Posterior vena cava (tissue), 2 donors: ENCODE data around the gene GET3. TPM values are rescaled to one million over a fixed set of nuclear protein-coding genes. Genes with fewer than 3 reads are reported as not detected.
A peak's percentile ranks its signal among the peaks of the same experiment; 100 is the strongest.

ENCODE experiments used
- DNase-seq: peaks from one replicate; pipeline ENCODE4 v3.0.0-alpha.2; 2020; ENCODE audit warnings: low spot score
- intact Hi-C, 2 donors: fragments of 100-400 bp; cut with DNase I; formaldehyde crosslinking; loops; one replicate each; pipeline versions ENCODE4 v1.14.1 to v1.14.2; 2022 to 2023
- total RNA-seq, 2 donors: library from RNA; stranded (reverse); fragmentation: NEBNext Ultra II Directional; extraction: Animal tissue kit (Norgen Biotek cat#: 25700); gene quantifications; one replicate each; pipeline ENCODE4 v1.2.1, GENCODE V29; 2021
- donor health status: DM: yes; HTN: yes; CAD: no.
- donor health status: DM: yes; HTN: yes; CAD: no.

GET3 gene
- total RNA-seq, 2 donors from 2014 or later, result 41.2 to 42.6 TPM

DNA sequence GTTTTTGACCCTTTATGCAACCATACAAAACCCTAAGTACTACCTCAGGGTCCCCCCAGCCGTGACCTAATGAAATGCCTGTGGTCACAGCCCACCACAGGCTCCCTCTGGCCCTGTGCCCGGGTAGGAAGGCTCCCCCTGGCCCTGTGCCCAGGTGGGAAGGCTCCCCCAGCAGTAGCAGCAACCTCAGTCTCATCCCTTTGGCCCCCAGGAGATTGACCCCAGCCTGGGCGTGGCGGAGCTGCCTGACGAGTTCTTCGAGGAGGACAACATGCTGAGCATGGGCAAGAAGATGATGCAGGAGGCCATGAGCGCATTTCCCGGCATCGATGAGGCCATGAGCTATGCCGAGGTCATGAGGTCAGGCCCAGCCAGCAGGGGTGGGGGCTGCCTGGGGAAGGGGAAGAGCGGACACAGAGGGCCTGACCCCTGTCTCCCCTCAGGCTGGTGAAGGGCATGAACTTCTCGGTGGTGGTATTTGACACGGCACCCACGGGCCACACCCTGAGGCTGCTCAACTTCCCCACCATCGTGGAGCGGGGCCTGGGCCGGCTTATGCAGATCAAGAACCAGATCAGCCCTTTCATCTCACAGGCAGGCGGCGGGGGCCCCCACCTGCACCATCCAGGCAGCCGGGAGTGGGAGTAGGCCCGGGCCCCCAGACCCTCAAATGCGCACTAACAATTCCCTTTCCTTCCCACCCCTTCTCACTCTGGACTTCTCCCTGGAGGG is 8.0 kb downstream of the GET3 start:
- intact Hi-C loops, result no loop called here
- no peak for DNase-seq

DNA sequence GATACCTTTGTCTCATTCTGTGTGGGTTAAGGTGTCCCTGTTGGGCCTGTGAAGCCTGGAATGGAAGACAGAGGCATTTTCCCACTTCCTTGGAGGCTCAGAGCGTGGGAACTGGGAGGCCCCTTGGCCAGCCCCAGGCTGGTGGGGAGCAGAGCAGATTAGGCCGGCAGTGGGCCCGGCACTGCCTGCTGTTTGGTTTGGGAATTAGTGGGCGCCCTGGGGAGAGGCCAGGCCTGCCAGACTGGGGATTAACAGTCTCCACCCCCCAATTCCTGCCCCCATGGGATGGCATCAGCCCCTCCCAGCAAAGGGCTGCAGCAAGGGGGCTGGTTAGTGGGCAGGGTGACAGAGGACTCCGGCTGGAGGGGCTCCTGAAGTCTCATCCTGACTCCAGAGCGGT is 11.2 kb downstream of the GET3 start:
- intact Hi-C loops, result no loop called here
- no peak for DNase-seq

- no peak for DNase-seq
- intact Hi-C loops, result no loop called here
These were observed 12.7 kb downstream of the GET3 start for GRCh38 chr19:12749938-12750521.

DNA sequence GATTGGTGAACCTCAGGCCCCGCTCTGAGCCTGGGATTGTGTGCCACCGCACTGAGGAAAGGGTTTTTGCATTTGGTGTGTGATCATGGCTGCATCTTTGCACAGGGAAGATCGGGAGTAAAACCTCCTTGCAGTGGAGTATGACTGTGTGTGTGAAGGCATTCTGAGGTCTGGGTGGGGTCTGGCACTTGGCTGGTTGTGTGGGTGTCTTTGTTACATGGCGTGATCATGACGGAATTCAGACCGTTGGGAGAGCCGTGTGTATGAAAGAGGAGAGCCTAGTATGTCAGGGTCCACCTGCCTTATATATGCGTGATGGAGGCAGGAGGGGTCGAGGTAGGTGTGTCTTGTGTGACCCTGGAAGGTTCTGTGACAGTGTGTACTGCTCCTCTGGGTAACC is 13.6 kb downstream of the GET3 start:
- intact Hi-C loops, result no loop called here
- no peak for DNase-seq

DNA sequence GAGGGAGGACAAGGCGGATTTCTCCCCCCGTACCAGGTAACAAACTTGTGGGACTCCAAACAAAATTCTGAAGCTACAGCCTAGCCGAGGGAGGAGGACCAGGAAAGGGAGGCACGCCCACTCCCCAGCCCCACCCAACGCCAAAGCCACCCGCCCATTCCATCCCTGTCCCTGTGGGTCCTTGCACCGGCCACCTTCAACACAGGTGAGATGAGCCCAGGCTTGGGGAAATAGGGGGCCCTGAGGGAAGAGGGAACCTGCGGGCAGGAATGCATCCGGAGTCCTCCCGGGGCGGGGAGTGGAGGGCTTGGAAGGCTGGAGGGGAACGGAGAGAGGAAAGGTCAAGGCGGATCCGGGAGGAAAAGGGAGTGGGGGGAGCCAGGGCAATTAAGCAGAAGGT is 14.3 kb downstream of the GET3 start, which contains the start of gene BEST2:
BEST2 (plus strand) TSS at position 157 of the 400 bp plus-strand sequence. CDS start 802 bp downstream, outside the sequence.
- intact Hi-C loops, result no loop called here
- DNase-seq, result no peak

GRCh38 chr19:12752056-12752781 is 14.9 kb downstream of the GET3 start:
- no peak for DNase-seq
- intact Hi-C loops, result no loop called here

DNA sequence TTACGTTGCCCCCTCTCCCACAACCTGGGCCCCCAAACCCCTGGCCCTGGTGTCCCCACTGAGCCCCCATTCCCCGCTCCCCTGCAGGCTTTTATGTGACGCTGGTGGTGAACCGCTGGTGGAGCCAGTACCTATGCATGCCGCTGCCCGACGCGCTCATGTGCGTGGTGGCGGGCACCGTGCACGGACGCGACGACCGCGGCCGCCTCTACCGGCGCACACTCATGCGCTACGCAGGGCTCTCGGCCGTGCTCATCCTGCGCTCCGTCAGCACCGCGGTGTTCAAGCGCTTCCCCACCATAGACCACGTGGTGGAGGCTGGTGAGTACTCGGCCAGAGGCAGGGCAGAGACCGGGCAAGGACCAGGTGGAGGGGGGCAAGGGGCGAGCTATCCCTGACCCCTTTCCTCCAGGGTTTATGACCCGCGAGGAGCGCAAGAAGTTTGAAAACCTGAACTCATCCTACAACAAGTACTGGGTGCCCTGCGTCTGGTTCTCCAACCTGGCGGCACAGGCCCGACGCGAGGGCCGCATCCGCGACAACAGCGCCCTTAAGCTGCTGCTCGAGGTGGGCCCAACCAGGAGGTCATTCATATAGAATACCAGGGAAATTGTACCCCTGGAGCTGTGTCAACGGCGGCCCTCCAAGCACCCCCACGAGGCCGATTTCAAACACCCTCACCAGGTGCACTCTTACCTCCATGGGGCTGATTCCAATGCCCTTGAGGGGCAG is 17.3 kb downstream of the GET3 start:
- intact Hi-C loops, result no loop called here
- DNase-seq, result no peak

DNA sequence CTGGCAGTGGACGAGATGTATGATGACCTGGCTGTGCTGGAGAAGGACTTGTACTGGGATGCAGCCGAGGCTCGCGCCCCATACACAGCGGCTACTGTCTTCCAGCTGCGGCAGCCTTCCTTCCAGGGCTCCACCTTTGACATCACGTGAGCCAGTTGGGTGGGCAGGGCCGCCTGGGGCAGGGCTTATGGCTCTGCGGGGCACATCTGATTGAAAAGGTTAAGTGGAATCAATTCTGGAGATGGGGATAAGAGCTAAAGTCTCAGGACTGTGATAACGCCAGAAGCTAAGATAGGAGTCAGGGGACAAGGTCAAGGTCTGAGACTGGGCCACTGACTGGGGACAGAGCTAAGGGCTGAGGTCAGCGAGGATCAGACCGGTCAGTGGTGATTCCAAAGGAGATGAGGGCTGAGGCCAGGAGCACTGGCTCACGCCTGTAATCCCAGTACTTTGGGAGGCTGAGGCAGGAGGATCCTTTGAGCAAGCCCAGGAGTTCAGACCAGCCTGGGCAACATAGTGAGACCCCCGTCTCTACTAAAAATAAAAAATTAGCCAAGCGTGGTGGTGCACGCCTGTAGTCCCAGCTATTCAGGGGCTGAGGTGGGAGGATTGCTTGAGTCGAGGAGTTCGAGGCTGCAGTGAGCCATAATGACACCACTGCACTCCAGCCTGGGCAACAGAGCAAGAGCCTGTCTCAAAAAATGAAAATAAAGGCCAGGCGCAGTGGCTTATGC is 19.0 kb downstream of the GET3 start:
- DNase-seq, result no peak
- intact Hi-C loops, result no loop called here

DNA sequence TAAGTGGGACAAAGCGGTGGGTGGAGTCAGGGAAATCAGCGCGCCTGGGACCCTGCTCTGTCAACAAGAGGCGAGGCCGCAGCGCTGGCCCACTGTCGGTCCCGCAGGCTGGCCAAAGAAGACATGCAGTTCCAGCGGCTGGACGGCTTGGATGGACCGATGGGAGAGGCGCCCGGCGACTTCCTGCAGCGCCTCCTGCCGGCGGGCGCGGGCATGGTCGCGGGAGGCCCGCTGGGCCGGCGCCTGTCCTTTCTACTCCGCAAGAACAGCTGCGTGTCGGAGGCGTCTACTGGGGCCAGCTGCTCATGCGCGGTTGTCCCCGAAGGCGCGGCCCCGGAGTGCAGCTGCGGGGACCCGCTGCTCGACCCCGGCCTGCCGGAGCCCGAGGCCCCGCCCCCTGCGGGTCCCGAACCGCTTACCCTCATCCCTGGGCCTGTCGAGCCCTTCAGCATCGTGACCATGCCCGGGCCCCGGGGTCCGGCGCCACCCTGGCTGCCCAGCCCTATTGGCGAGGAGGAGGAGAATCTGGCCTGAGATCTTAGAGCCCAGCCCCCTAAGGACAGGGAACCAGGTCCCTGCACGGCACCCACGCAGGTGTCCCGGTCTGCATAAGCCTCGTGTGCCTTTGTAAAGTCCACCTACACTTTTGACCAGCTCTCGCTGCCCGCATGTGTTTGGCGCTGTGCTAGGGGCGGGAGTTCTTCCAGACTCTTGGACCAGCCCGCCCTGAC is 20.4 kb downstream of the GET3 start:
- DNase-seq, result peak; percentile 93
- intact Hi-C loops, result no loop called here

GRCh38 chr19:12759686-12760085 is 22.4 kb downstream of the GET3 start:
- intact Hi-C loops, result loop anchor here in 1 of 2 donors (5.0 kb wide), 2 partner anchors 38 to 88 kb away; no protein-coding TSS in a partner anchor

DNA sequence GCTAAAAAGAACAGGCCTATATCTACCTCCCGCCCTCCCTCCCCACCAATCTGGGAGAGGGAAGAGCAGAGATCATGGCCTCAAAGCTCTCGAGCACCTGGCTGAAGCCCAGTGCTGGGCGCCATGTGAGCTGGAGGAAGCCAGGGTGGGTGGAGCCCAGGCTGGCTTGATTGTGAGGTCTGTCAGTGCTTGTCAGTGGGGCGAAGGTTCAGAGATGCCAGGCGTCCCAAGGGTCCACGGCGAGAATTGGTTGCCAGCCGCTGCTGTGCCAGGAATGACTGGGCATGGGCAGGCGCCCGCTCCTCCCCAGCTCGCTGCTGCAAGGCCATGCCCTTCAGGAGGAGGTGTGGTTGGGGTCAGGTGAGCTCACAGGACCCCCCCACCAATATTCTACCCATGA is 25.8 kb downstream of the GET3 start:
- intact Hi-C loops, result loop anchor here in 1 of 2 donors (5.0 kb wide), 2 partner anchors 34 to 84 kb away; no protein-coding TSS in a partner anchor
- DNase-seq, result no peak

More at GRCh38 chr19:12759686-12760085, 22.4 kb downstream of the GET3 start:
- no peak for DNase-seq

DNA sequence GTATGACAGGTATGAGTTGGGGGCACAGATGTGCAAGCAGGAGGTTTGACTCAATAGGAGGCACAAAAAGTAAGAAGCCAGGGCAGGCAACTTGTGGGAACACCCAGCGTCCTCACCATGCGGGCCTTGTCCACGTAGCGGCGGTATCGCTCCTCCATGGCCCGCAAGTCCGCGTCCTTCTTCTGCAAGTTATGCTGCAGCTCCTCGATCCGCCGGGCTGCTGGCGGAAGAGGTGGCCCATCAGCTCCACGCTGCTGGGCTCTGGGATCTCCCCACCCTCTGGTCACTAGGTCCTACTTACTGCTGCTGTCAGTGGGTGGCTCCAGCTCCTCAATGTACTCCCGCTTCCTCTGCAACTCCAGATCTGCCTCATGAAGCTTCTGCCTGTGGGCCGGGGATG is 27.4 kb downstream of the GET3 start:
- no peak for DNase-seq
- intact Hi-C loops, result loop anchor here (5.0 kb wide), 3 partner anchors 33 to 83 kb away; partner anchors contain the start of genes PRDX2 (in 1 of the 2) and THSD8 (in 1 of the 2)

DNA sequence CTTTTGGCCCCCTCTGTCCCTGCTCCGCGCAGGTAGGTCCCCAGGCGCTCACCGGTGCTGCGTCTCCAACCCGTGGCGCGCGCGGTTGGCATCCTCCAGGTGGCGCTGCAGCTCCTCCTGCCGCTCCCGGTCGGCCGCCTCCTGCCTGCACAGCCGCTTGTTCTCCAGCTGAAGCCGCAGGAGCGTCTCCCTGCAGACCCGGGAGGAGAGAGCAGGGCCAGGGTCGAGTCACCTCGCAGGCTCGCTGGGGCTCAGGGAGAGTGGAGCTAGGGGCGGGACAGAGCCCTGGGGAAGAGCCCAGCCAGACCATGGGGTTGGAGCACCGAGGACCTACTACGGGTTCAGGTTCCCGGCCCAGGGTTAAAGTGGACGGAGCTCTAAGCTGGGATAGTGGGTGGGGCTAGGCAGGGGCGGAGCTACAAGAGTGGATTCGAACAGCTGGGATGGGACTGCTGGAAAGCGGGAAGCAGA is 28.8 kb downstream of the GET3 start:
- peak; percentile 96 for DNase-seq
- intact Hi-C loops, result loop anchor here in 1 of 2 donors (5.0 kb wide), 2 partner anchors 36 to 81 kb away; partner anchors contain the start of genes PRDX2 and THSD8

- no peak for DNase-seq
- intact Hi-C loops, result loop anchor here in 1 of 2 donors (5.0 kb wide), 2 partner anchors 35 to 80 kb away; partner anchors contain the start of genes PRDX2 and THSD8
These were observed 29.9 kb downstream of the GET3 start for GRCh38 chr19:12767150-12767549.

- intact Hi-C loops, result loop anchor here in 1 of 2 donors (5.0 kb wide), 2 partner anchors 35 to 80 kb away; partner anchors contain the start of genes PRDX2 and THSD8
- no peak for DNase-seq
These were observed 30.4 kb downstream of the GET3 start for GRCh38 chr19:12767666-12768065.

GRCh38 chr19:12769689-12770088 is 32.4 kb downstream of the GET3 start:
- intact Hi-C loops, result loop anchor here in 1 of 2 donors (5.0 kb wide), 2 partner anchors 33 to 78 kb away; partner anchors contain the start of genes PRDX2 and THSD8
- no peak for DNase-seq

DNA sequence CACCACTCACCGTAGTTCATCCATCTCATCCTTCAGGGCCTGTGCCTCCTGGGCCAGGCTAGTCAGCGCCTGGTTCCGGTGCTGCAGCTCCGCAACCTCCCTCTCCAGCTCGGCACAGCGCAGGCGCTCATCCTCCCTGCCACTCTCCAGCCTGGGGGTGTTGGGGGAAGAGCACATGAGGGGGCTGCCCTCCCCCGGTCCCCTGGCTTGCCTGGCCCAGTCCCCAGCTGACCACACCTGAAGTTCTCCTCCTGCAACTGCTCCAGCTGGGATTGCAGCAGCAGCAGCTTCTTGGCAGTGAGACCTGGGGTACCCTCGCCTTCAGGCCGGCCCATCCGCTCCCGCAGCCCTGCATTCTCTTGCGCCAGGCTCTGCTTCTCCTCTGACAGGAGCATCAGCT is 33.6 kb downstream of the GET3 start:
- no peak for DNase-seq
- intact Hi-C loops, result no loop called here

DNA sequence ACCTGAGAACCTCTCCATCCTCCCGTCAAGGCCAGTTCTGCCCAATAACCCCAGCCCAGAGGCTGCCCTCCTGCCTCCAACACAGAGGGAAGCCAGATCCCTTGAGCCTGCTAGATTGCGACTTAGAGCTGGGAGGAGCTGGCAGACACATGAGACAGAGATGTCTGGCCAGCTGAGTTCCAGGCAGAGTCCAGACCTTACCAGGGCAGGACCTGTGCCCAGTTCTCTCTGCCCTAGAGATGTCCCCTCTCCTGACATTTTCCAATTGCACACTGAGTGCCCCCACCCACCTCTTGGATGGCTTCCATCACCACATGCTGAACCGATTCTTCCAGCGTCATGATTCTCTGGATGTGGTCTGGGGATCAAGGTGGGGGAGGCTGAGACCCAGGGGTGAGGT is 35.0 kb downstream of the GET3 start:
- peak; percentile 87 for DNase-seq
- intact Hi-C loops, result no loop called here
